HL-60/S4 treated with phorbol 12-myristate 13-acetate at 8.2 ng/mL for 4 days and 3 days (cell line): Measurements from ENCODE around the gene NAA10.

Source experiments
- in situ Hi-C: fragments of 300-500 bp; cut with MboI; formaldehyde crosslinking; loops from 2 replicates; pipeline ENCODE4 v1.15.0; 2022; ENCODE audit warnings: low sequenced_read_pairs

Gene NAA10

GRCh38 chrX:153950127-153950526 lies 15.3 kb upstream of the NAA10 start:
- in situ Hi-C loops: no loop called here

DNA sequence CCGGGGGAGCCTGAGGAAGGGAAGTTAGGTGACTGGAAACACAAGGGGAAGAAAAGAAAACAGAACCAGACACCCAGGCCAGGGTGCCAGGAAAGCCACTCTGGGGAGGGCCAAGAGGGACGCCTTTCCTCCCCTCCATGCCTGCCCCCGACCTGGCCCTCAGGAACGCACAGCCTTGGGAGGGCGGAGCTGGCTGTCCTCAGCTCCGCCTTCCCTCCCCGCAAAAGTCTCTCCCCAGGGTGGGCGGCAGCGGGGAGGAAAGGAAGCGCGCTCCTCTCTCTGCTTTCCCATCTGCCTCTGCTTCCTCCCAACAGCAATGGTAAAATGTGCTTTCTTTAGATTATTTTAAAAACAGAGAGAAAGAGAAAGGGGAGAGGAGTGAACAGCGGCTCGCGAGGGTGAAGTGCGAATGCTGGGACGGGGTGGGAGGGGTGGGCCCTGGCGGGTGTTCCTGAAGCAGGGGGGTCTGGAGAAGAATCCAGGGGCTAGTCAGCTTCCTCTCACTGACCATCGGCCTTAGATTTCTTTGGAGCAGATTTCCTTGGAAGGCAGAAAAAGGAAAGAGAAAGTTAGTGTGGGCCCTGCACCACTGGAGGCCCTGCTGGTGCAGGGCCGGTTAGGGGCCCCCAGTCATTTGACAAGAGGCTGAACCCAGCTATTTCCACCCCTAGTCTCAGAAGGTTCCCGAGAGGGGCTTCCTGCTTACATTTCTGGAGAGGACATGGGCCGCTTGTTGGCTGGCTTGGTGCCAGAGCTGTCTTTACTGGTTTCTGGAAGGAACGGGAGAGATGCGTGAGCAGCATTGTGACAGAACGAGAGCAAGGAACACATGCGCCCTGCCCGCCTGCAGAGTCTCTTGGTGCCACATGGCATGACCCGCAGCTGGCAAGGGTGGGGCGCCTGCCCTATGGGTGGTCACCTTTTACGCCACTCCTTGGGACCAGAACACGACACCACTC lies 14.3 kb upstream of the NAA10 start:
- in situ Hi-C loops: no loop called here

- in situ Hi-C loops: no loop called here
These were observed 13.2 kb upstream of the NAA10 start for GRCh38 chrX:153948002-153948466.

- in situ Hi-C loops: no loop called here
These were observed 12.4 kb upstream of the NAA10 start for GRCh38 chrX:153947009-153947769.

- in situ Hi-C loops: no loop called here
These were observed 11.4 kb upstream of the NAA10 start for GRCh38 chrX:153945956-153946943.

GRCh38 chrX:153944800-153945150 lies 9.9 kb upstream of the NAA10 start:
- in situ Hi-C loops: no loop called here

GRCh38 chrX:153944140-153944799 lies 9.4 kb upstream of the NAA10 start, which contains the start of gene RENBP:
Gene RENBP (minus strand): TSS chrX:153944643. CDS start chrX:153944610, 33 bp downstream.
- in situ Hi-C loops: no loop called here

DNA sequence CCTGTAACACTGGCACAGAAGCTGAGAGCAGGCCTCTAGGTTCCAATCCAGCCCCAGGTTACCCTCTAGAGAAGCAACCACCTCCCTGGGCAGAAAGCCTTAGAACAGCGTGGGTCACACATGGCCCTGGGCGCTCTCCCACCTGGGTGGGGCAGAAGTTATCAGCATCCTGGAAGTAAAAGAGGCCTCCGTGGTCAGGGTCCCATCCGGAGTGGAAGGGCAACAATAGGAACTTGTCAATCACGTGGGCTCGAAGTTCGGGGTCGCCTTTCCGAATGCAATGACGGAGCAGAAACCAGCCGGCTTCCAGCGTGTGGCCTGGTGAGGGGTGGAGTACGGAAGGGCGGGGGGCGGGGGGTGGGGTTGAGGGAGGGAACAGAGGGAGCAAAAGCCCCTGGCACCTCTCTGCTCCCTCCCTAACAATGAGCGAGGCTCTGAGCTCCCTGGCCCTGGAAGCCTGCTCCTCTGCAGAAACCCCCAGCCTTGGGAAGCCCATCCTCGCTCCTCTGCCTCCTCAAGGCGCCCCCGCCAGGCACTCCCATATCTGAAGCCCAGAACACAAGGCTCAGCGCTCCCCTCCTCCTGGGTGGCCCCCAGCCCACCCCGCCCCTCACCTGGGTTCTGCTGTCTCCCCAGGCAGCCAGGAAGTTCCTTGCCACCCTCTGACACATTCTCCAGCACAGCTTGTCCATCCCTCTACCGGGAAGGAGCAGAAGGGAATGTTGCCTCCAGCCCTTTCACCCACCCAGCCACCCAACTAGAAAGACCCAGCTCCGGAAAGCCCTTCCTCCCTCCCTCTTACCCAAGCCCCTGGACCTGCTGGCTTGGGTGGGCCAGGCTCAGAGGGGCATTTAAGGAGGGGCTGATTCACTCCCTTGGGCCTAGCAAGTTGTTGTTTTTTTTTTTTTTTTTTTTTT lies 6.8 kb upstream of the NAA10 start:
- in situ Hi-C loops: no loop called here

DNA sequence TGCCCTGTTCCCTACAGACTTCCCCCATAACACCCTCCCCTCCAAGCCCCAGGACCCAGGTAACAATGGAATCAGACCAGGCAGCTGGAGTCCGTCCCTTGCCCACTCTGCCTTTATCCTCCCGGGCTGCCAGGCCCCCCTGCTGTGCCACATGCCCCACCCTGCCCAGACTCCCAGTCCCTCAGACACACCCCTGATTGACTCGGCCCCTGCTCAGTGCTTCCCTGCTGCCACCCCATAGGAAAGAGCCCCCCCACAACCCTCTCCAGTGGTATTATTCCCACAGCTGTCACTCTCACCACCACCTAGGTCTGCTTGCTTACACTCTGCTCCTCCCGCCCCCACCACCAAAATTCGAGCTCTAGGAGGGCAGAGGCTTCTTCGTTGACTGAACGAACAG lies 4.7 kb upstream of the NAA10 start:
- in situ Hi-C loops: no loop called here

GRCh38 chrX:153938226-153938786 lies 3.5 kb upstream of the NAA10 start:
- in situ Hi-C loops: no loop called here

DNA sequence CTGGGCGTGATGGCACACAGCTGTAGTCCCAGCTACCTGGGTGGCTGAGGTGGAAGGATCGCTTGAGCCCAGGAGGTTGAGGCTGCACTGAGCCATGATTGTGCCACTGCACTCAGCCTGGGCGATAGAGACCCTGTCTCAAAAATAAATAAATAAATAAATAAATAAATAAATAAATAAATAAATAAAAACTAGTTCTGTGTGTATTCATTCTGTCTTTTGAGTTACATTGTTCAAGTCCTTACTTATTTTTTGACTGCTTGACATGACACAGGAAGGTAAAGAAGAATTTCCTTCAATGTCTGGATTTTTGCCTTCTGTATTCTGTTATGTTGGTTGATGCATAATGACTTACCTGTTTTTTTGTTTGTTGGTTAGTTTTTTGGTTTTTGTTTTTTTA lies 2.2 kb upstream of the NAA10 start:
- in situ Hi-C loops: no loop called here

DNA sequence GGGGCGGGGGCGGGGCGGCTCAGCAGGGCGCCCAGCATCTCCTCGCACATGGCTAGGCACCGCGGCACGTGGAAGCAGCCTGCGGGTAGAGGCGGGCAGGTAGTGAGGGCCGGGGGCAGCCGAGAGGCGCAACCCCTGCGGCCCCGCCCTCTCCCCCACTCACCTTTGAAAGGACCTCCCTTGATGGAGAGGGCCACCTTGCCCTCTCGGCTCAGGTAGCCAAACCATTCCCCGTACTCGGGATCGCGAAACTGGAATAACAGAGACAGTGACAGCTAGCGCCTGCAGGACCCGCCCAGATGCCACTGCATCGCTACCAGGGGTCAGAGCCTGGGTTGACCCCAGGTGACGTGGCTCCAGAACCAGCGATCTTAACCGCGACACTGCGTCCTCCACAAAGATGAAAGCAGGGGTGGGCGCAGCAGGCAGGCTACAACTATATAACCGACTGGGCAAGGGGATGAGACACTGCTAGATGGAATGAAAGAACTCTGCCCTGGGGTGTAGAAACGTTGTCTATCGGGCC lies 552 bp upstream of the NAA10 start:
- in situ Hi-C loops: no loop called here

- in situ Hi-C loops: no loop called here
These were observed 582 bp downstream of the NAA10 start for GRCh38 chrX:153934148-153934761.

DNA sequence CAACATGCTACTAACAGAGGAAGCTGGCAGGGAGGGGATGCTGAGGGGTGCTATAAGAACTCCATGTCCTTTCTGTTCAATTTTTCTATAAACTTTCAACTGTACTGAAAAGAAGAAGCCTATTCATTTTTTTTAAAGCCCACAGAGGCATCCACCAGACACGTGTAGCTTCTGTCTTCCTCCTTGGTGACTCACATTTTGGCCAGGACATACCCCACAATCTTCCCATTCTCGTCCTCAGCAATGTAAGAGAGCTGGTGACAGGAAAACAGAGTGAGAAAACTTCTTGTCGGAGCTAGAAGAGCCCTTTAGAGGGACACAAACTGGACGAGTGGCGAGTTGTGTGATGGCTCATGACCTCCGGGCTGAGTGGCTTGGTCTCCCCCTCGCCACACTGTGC lies 1.1 kb downstream of the NAA10 start:
- in situ Hi-C loops: no loop called here

DNA sequence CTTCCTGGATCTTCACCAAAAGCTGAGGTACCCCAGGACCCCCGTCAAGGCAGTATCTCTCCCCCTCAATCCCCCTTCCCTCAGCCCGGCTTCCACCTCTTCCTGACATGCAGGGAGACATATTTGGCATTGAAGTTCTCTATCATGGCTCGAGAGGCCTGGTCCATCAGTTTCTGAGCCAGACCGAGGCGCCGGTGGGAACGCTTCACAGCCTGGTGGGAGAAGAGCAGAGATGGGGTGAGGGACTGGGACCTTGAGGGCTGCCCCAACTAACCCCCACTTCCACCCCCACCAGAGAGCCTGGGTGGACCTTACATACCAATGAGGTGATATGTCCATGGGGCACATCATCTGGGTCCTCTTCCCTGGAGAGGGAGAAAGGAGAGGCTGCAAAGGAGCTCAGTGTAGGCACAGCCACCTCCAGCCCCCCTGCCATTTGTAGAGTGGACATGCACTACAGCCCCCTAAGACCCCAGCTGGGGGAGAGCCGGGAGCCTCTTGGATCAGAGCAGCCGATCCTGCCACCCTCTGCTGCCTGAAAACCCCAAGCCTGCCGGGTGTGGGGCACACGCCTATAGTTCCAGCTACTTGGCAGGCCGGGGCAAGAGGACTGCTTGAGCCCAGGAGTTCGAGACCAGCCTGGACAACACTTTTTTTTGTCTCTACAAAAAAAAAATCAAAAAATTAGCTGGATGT lies 2.5 kb downstream of the NAA10 start:
- in situ Hi-C loops: no loop called here

- in situ Hi-C loops: no loop called here
These were observed 3.1 kb downstream of the NAA10 start for GRCh38 chrX:153931748-153932147.

GRCh38 chrX:153931151-153931550 lies 3.7 kb downstream of the NAA10 start:
- in situ Hi-C loops: no loop called here
